HEK293 (cell line): ENCODE measurements around the gene ISM1.

Experiments used
- CTCF ChIA-PET: fragments of 350-600 bp; formaldehyde crosslinking; extraction: SDS; loops from one replicate; lab custom pipeline; 2021; ENCODE audit warnings: antibody characterized with exemption; lab: Yijun Ruan, JAX
- POLR2A ChIA-PET: fragments of 300-600 bp; formaldehyde crosslinking; extraction: SDS; loops from one replicate; lab custom pipeline; 2020; ENCODE audit warnings: antibody characterized with exemption, inconsistent platforms; lab: Yijun Ruan, JAX
- H3K27ac ChIP-seq: fragments of 200-500 bp; sonication (Bioruptor generic); 2 replicates; pipeline ENCODE4 v1.5.1; 2014; ENCODE audit warnings: low read depth, low read length, control low read depth, inconsistent platforms; ENCODE audit errors: extremely low read depth
- H3K36me3 ChIP-seq, 2 experiments: fragments of 200-500 bp in 1 of 2; sonication (Bioruptor generic) in 1 of 2; 1 replicate in 1 of 2; 2 replicates in 1 of 2; pipeline ENCODE4 v1.5.1; 2014 to 2017; ENCODE audit warnings: inconsistent platforms in 2 of 2, low read length in 2 of 2; ENCODE audit not compliant: control insufficient read depth in 2 of 2, insufficient read depth in 1 of 2
- H3K4me1 ChIP-seq: fragments of 200-500 bp; sonication (Bioruptor generic); 2 replicates; pipeline ENCODE4 v1.5.1; 2014; ENCODE audit warnings: mild to moderate bottlenecking, low read length, inconsistent platforms; ENCODE audit not compliant: control insufficient read depth, insufficient read depth
- H3K4me3 ChIP-seq: 2 replicates; pipeline ENCODE4 v1.5.1; 2011; ENCODE audit warnings: low read depth, mild to moderate bottlenecking, control low read depth, low read length, moderate library complexity
- H3K9me3 ChIP-seq: fragments of 200-500 bp; sonication (Bioruptor generic); 2 replicates; pipeline ENCODE4 v1.5.1; 2014; ENCODE audit warnings: low read depth, low read length, inconsistent platforms; ENCODE audit not compliant: control insufficient read depth, insufficient read depth
- BCL11A ChIP-seq: fragments of 450-650 bp; formaldehyde crosslinking; IDR thresholded peaks from 2 replicates; pipeline ENCODE4 v1.5.1; 2016; ENCODE audit warnings: low read depth, missing biosample characterization, missing genetic modification characterization
- KLF1 ChIP-seq: fragments of 450-650 bp; formaldehyde crosslinking; IDR thresholded peaks from 2 replicates; pipeline ENCODE4 v1.5.1; 2016; ENCODE audit warnings: missing biosample characterization, missing genetic modification characterization
- PRDM1 ChIP-seq: fragments of 450-650 bp; formaldehyde crosslinking; IDR thresholded peaks from 2 replicates; pipeline ENCODE4; 2016; ENCODE audit warnings: missing biosample characterization, missing genetic modification characterization
- TCF7L2 ChIP-seq: IDR thresholded peaks from 2 replicates; pipeline ENCODE4 v1.6.1; 2011; ENCODE audit warnings: low read depth, mild to moderate bottlenecking, inconsistent platforms, low read length, moderate library complexity, borderline replicate concordance
- ZNF133 ChIP-seq: fragments of 450-650 bp; formaldehyde crosslinking; IDR thresholded peaks from 2 replicates; pipeline ENCODE4 v1.5.1; 2016; ENCODE audit warnings: missing biosample characterization, missing genetic modification characterization
- ZNF324 ChIP-seq: fragments of 450-650 bp; formaldehyde crosslinking; IDR thresholded peaks from 2 replicates; pipeline ENCODE4 v1.5.1; 2016; ENCODE audit warnings: missing biosample characterization, missing genetic modification characterization
- ZNF350 ChIP-seq: fragments of 450-650 bp; formaldehyde crosslinking; IDR thresholded peaks from 2 replicates; pipeline ENCODE4 v1.5.0; 2017; ENCODE audit warnings: missing biosample characterization, mild to moderate bottlenecking, missing genetic modification characterization
- ZNF510 ChIP-seq: fragments of 450-650 bp; formaldehyde crosslinking; IDR thresholded peaks from 2 replicates; pipeline ENCODE4 v1.5.1; 2018; ENCODE audit warnings: mild to moderate bottlenecking, missing genetic modification characterization, missing biosample characterization; ENCODE audit not compliant: insufficient replicate concordance
- ZNF530 ChIP-seq: fragments of 450-650 bp; formaldehyde crosslinking; IDR thresholded peaks from 2 replicates; pipeline ENCODE4 v1.5.1; 2016; ENCODE audit warnings: low read depth, missing biosample characterization, missing genetic modification characterization
- ZNF776 ChIP-seq: fragments of 450-650 bp; formaldehyde crosslinking; IDR thresholded peaks from 2 replicates; pipeline ENCODE4 v1.5.0; 2017; ENCODE audit warnings: missing biosample characterization, missing genetic modification characterization, borderline replicate concordance
- TF ChIP-seq, protein P1 (sequence below): fragments of 450-650 bp; formaldehyde crosslinking; IDR thresholded peaks from 2 replicates; pipeline ENCODE4 v1.5.1; 2016; ENCODE audit warnings: missing biosample characterization, missing genetic modification characterization, borderline replicate concordance
- TF ChIP-seq, protein P2 (sequence below): fragments of 450-650 bp; formaldehyde crosslinking; IDR thresholded peaks from 2 replicates; pipeline ENCODE4 v1.5.1; 2016; ENCODE audit warnings: missing biosample characterization, missing genetic modification characterization
- TF ChIP-seq, protein P3 (sequence below): fragments of 450-650 bp; formaldehyde crosslinking; IDR thresholded peaks from 2 replicates; pipeline ENCODE4 v1.5.1; 2017; ENCODE audit warnings: missing biosample characterization, missing genetic modification characterization
- TF ChIP-seq, protein P4 (sequence below): fragments of 450-650 bp; formaldehyde crosslinking; IDR thresholded peaks from 2 replicates; pipeline ENCODE4 v1.5.1; 2016; ENCODE audit warnings: missing biosample characterization, missing genetic modification characterization

The ISM1 gene

DNA sequence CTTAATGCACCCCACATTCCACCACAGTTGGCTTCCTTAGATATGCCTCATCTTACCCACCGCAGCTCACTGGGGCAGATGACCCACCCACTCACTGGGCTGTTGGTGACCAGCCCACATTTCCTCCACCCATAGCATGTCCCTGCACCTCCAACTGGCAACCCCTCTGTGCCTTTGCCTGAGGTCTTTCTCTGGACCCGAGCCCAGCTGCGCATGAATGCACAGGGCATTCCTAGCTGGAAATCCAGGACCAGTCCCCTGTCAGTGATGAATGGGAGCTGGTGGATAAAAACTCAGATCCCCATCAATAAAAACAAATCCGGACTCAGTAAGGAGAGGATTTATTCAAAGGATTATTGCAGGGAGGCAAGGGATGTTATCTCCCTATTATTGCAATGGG is 75.0 kb downstream of the ISM1 start:
- H3K27ac ChIP-seq: no peak overlapping the region
- POLR2A ChIA-PET: no interaction called here
- no peaks in the 10 kb centered on the region for H3K9me3 ChIP-seq
- TF ChIP-seq ZNF350 (no peak), ZNF510 (tag by site-specific recombination) (no peak), ZNF530 (no peak), ZNF776 (tag by site-specific recombination) (no peak), PRDM1 (tag by site-specific recombination) (no peak)
- TF ChIP-seq, protein P1, sequence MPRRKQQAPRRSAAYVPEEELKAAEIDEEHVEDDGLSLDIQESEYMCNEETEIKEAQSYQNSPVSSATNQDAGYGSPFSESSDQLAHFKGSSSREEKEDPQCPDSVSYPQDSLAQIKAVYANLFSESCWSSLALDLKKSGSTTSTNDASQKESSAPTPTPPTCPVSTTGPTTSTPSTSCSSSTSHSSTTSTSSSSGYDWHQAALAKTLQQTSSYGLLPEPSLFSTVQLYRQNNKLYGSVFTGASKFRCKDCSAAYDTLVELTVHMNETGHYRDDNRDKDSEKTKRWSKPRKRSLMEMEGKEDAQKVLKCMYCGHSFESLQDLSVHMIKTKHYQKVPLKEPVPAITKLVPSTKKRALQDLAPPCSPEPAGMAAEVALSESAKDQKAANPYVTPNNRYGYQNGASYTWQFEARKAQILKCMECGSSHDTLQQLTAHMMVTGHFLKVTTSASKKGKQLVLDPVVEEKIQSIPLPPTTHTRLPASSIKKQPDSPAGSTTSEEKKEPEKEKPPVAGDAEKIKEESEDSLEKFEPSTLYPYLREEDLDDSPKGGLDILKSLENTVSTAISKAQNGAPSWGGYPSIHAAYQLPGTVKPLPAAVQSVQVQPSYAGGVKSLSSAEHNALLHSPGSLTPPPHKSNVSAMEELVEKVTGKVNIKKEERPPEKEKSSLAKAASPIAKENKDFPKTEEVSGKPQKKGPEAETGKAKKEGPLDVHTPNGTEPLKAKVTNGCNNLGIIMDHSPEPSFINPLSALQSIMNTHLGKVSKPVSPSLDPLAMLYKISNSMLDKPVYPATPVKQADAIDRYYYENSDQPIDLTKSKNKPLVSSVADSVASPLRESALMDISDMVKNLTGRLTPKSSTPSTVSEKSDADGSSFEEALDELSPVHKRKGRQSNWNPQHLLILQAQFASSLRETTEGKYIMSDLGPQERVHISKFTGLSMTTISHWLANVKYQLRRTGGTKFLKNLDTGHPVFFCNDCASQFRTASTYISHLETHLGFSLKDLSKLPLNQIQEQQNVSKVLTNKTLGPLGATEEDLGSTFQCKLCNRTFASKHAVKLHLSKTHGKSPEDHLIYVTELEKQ (tag by site-specific recombination): no peak
- TF ChIP-seq, protein P2, sequence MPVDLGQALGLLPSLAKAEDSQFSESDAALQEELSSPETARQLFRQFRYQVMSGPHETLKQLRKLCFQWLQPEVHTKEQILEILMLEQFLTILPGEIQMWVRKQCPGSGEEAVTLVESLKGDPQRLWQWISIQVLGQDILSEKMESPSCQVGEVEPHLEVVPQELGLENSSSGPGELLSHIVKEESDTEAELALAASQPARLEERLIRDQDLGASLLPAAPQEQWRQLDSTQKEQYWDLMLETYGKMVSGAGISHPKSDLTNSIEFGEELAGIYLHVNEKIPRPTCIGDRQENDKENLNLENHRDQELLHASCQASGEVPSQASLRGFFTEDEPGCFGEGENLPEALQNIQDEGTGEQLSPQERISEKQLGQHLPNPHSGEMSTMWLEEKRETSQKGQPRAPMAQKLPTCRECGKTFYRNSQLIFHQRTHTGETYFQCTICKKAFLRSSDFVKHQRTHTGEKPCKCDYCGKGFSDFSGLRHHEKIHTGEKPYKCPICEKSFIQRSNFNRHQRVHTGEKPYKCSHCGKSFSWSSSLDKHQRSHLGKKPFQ (tag by site-specific recombination): no peak
- TF ChIP-seq, protein P3, sequence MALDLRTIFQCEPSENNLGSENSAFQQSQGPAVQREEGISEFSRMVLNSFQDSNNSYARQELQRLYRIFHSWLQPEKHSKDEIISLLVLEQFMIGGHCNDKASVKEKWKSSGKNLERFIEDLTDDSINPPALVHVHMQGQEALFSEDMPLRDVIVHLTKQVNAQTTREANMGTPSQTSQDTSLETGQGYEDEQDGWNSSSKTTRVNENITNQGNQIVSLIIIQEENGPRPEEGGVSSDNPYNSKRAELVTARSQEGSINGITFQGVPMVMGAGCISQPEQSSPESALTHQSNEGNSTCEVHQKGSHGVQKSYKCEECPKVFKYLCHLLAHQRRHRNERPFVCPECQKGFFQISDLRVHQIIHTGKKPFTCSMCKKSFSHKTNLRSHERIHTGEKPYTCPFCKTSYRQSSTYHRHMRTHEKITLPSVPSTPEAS (tag by site-specific recombination): no peak
- TF ChIP-seq, protein P4, sequence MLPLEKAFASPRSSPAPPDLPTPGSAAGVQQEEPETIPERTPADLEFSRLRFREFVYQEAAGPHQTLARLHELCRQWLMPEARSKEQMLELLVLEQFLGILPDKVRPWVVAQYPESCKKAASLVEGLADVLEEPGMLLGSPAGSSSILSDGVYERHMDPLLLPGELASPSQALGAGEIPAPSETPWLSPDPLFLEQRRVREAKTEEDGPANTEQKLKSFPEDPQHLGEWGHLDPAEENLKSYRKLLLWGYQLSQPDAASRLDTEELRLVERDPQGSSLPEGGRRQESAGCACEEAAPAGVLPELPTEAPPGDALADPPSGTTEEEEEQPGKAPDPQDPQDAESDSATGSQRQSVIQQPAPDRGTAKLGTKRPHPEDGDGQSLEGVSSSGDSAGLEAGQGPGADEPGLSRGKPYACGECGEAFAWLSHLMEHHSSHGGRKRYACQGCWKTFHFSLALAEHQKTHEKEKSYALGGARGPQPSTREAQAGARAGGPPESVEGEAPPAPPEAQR: no peak
- no peaks in the 10 kb centered on the region for H3K36me3 ChIP-seq
- no peaks in the 10 kb centered on the region for H3K4me1 ChIP-seq
- CTCF ChIA-PET: no interaction called here
- no peak overlapping the region for H3K4me3 ChIP-seq

DNA sequence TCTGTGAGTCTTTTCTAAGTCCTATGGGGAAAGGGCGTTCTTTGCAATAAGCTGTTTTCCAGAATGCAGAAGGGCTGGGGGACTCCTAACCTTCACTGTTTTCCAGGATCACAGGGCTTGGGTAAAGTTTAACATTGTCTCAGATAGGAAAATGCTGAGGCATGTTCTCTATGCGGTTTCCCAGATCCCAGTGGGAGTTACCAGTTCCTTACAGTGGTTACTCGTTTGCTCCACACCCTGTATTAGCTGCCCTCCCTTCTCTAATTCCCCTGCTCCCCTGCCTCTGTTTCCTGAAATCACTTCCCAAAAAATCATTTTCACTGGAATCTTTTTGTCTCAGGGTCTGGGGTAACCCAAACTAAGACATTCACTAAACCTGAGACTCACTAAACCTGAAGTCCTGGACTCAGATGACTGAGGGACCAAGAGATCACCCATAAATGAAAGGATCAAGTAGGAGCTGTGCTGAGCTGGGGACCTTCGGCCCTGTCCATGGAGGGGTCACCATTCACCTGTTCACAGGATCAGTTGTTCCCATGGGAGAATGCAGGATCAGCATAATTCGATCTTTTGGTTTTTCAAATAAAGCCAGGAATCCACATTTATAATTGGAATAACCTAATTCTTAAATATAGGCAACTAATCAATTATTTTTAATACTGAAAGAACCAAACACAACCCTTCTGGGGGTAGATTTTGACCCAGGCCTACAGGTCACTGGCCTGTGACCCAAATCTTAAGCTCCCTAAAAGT is 76.2 kb downstream of the ISM1 start:
- H3K9me3 ChIP-seq: no peaks in the 10 kb centered on the region
- H3K4me1 ChIP-seq: no peaks in the 10 kb centered on the region
- no peak for TF ChIP-seq ZNF324
- no peak for TF ChIP-seq BCL11A (tag by site-specific recombination)
- no peak for TF ChIP-seq ZNF133 (tag by site-specific recombination)
- TF ChIP-seq TCF7L2: no peak
- TF ChIP-seq, protein P2 (tag by site-specific recombination): no peak
- TF ChIP-seq KLF1 (tag by site-specific recombination): no peak
- no peak overlapping the region for H3K4me3 ChIP-seq
- CTCF ChIA-PET: no interaction called here
- POLR2A ChIA-PET: no interaction called here
- H3K27ac ChIP-seq: no peak overlapping the region
- H3K36me3 ChIP-seq: no peaks in the 10 kb centered on the region
